Brain microvascular endothelial cell (primary cell): Measurements from ENCODE around the gene TNFRSF13B.
A peak's percentile ranks its signal among the peaks of the same experiment; 100 is the strongest.

ENCODE experiments used
- DNase-seq: peaks from one replicate; pipeline ENCODE4 v3.0.0-alpha.2; 2020
- H3K27ac ChIP-seq: fragments of 250-450 bp; sonication (Bioruptor Pico); 2 replicates; pipeline ENCODE4 v1.5.1; 2020; ENCODE audit warnings: mild to moderate bottlenecking, moderate library complexity
- H3K27me3 ChIP-seq: fragments of 250-450 bp; sonication (Bioruptor Pico); replicated peaks from 2 replicates; pipeline ENCODE4 v1.5.1; 2020; ENCODE audit warnings: mild to moderate bottlenecking
- H3K36me3 ChIP-seq: fragments of 250-450 bp; sonication (Bioruptor Pico); replicated peaks from 2 replicates; pipeline ENCODE4 v1.5.1; 2020; ENCODE audit warnings: mild to moderate bottlenecking
- H3K4me3 ChIP-seq: 2 replicates; pipeline ENCODE4 v1.5.1; 2011; ENCODE audit warnings: low read depth, mild to moderate bottlenecking, control low read depth, low read length, moderate library complexity
- CTCF ChIP-seq: IDR thresholded peaks from 2 replicates; pipeline ENCODE4 v1.5.1; 2011; ENCODE audit warnings: low read depth, mild to moderate bottlenecking, moderate library complexity, low read length, control low read depth, inconsistent platforms; ENCODE audit errors: missing control alignments
- in situ Hi-C: cut with HindIII; loops from 2 replicates; pipeline ENCODE4 v1.10.0; 2017; ENCODE audit warnings: low sequenced_read_pairs, low pct_ligation_motif_present

TNFRSF13B gene

DNA sequence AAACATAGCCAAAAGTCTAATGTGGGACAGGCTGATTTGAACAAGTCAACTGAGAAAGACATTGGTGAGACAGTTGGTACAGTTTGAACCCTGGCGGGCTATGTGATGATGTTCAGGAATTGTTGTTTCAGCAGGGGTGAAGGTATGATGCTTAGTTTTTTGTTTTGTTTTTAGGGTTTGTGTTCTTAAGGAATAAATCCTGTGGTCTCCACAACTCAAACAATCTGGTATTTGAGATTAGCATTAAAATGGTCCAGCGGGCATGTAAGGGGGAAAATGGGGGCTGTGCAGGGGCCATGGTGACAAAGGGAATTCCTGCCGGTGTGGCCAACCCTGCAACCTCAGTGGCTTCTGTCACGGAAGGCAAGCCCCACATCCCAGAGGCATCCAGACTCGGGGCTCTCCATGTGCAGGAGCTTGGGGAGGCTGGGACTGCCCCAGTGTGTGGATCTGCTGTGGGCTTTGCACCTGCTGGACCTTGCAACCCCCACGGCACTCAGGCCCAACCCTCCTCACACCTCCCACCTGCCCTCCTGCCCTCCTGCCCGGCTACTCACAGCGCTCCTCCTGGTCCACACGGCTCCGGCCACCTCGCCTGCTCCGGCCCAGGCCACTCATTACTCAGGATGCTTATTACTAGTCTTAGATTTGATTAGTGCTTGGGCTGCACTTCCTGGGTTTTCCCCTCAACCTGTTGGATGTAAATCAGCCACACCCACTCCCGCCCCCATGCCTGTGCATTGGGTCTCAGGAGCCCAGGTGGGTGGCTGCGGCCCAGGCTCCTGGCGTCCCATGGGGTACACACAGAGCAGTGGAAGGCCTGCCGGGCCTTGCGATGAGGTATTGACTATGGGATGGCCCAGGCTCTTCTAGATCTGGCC lies at the start of gene TNFRSF13B:
TSS of gene TNFRSF13B (minus strand) at position 661 of the 881 bp plus-strand sequence. CDS start at position 618, 43 bp downstream.
- Histone ChIP-seq H3K27ac (no peak within 1 kb of the TSS), H3K27me3 (peaks cover 1% of the 10 kb centered on the region), H3K4me3 (no peak within 1 kb of the TSS), H3K36me3 (no peaks in the 10 kb centered on the region)
- TF ChIP-seq CTCF: no peak
- no peak for DNase-seq
- in situ Hi-C loops: no loop called here

DNA sequence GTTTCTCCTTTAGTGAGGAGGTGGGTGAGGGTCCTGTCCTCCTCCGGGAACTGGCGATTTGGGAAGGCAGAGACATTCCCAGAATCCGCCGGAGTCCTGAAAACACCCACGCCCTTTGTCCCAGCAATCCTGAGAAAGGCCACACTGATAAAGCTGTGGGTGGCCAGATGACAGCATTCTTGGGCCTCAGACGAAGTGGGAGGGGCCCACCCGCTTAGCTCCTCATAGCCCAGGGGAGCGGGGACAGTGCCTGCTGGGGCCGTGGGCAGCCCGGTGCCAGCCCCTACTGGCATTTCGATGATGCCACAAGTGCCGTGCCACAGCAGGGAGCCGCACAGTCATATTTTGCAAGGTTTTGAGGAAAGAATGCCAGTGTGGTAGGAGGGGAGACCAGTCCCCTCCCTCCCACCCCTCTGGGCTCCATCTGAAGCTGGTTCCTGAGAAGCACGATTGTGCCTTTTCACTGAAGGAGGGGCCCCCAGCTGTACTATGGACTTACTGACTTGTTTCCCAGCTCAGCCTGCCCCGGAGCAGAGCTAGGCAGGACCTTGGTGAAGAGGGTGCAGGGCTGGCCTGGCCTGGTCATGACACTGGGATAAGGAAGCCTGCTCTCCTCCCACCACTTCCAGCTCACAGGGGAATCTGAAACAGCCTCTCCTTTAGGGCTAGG lies 49.4 kb upstream of the TNFRSF13B start:
- in situ Hi-C loops: no loop called here
- Histone ChIP-seq H3K27me3 (no peaks in the 10 kb centered on the region), H3K4me3 (no peak overlapping the region), H3K27ac (peak overlapping the region; percentile 18), H3K36me3 (no peaks in the 10 kb centered on the region)
- no peak for TF ChIP-seq CTCF
- DNase-seq: no peak

DNA sequence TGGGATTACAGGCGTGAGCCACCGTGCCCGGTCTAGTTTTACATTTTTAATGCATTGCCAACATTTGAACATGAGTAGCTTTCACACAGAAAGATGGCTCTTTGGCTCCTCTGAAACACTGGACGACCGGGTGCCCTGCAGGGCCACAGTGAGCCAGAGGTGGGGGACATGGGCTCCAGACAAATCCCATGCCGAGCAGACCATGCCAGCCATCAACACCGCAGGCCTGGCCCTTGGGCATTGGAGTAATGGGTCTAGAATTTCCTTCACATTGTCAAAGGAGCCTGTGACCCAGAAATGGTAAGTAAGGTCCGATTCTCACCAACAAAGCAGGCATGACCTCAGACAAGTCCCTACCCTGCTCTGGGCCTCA lies 48.9 kb upstream of the TNFRSF13B start:
- no peak overlapping the region for H3K4me3 ChIP-seq

GRCh38 chr17:17019891-17020456 lies 48.1 kb upstream of the TNFRSF13B start:
- Histone ChIP-seq H3K27ac (no peak overlapping the region), H3K4me3 (no peak overlapping the region), H3K27me3 (no peaks in the 10 kb centered on the region), H3K36me3 (no peaks in the 10 kb centered on the region)
- DNase-seq: no peak
- no peak for TF ChIP-seq CTCF
- in situ Hi-C loops: no loop called here

More for the DNA sequence above, 48.9 kb upstream of the TNFRSF13B start:
- Histone ChIP-seq H3K27ac (peak overlapping the region; percentile 18), H3K36me3 (no peaks in the 10 kb centered on the region), H3K27me3 (no peaks in the 10 kb centered on the region)
- DNase-seq: no peak
- no peak for TF ChIP-seq CTCF
- in situ Hi-C loops: no loop called here

GRCh38 chr17:17019430-17019762 lies 47.5 kb upstream of the TNFRSF13B start:
- in situ Hi-C loops: no loop called here
- Histone ChIP-seq H3K27ac (no peak overlapping the region), H3K4me3 (no peak overlapping the region), H3K27me3 (no peaks in the 10 kb centered on the region), H3K36me3 (no peaks in the 10 kb centered on the region)
- TF ChIP-seq CTCF: no peak
- no peak for DNase-seq
